Measurements from ENCODE around the gene LDLR.

GRCh38 chr19:11113140-11113708 is 24.0 kb downstream of the LDLR start:
- no peak for TF ChIP-seq MYC (IDR thresholded peaks at IDR 0.05; ENCODE audit: low read depth, low read length)
- TF ChIP-seq, protein P1, sequence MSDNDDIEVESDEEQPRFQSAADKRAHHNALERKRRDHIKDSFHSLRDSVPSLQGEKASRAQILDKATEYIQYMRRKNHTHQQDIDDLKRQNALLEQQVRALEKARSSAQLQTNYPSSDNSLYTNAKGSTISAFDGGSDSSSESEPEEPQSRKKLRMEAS (IDR thresholded peaks at IDR 0.05; ENCODE audit: low read depth, low read length) = no peak

All from NB4 (cell line).